ENCODE results near the gene LIMK2. TPM values are rescaled to one million over a fixed set of nuclear protein-coding genes. Genes with fewer than 3 reads are reported as not detected.

Gene LIMK2
- polyA plus RNA-seq, 1 donor from 2014 or later: 44.2 TPM

- TF ChIP-seq RAD21 (conservative IDR thresholded peaks at IDR 0.05): no peak
- H3K79me2 ChIP-seq (replicated peaks; ENCODE audit: insufficient read depth, low read length): no peaks in the 10 kb centered on the region
- no peak overlapping the region for H3K9ac ChIP-seq (ENCODE audit: low read length)
- no peak overlapping the region for H2AFZ ChIP-seq (ENCODE audit: low read depth, low read length)
- no peak overlapping the region for H3K27ac ChIP-seq (ENCODE audit: low read length)
- no peaks in the 10 kb centered on the region for H4K20me1 ChIP-seq (ENCODE audit: insufficient read depth)
- no peaks in the 10 kb centered on the region for H3K9me3 ChIP-seq (ENCODE audit: low read length)
- H3K27me3 ChIP-seq (ENCODE audit: insufficient read depth, low read depth, low read length): no peaks in the 10 kb centered on the region
- H3K4me3 ChIP-seq (ENCODE audit: low read length): no peak overlapping the region
- H3F3A ChIP-seq (ENCODE audit: insufficient read depth, low read length, poor library complexity, severe bottlenecking): no peaks in the 10 kb centered on the region
- no peaks in the 10 kb centered on the region for H3K9me2 ChIP-seq (ENCODE audit: insufficient read depth, low read length)
- no peaks in the 10 kb centered on the region for H3K36me3 ChIP-seq (ENCODE audit: insufficient read depth, low read length)
- H3K4me2 ChIP-seq (ENCODE audit: low read length): no peak overlapping the region
Observed at GRCh38 chr22:31271485-31271884, 59.4 kb downstream of the LIMK2 start.

GRCh38 chr22:31272522-31273446, 60.7 kb downstream of the LIMK2 start:
- Histone ChIP-seq H2AFZ (ENCODE audit: low read depth, low read length) (peak overlapping the region; percentile 21), H3K27ac (ENCODE audit: low read length) (no peak overlapping the region), H3K27me3 (ENCODE audit: insufficient read depth, low read depth, low read length) (no peaks in the 10 kb centered on the region), H3F3A (ENCODE audit: insufficient read depth, low read length, poor library complexity, severe bottlenecking) (no peaks in the 10 kb centered on the region), H3K4me2 (ENCODE audit: low read length) (no peak overlapping the region), H3K9me3 (ENCODE audit: low read length) (no peaks in the 10 kb centered on the region), H3K9me2 (ENCODE audit: insufficient read depth, low read length) (no peaks in the 10 kb centered on the region), H4K20me1 (ENCODE audit: insufficient read depth) (no peaks in the 10 kb centered on the region), H3K79me2 (replicated peaks; ENCODE audit: insufficient read depth, low read length) (no peaks in the 10 kb centered on the region), H3K9ac (ENCODE audit: low read length) (no peak overlapping the region), H3K4me3 (ENCODE audit: low read length) (no peak overlapping the region), H3K36me3 (ENCODE audit: insufficient read depth, low read length) (no peaks in the 10 kb centered on the region)
- peak; percentile 82 for TF ChIP-seq SMC3 (conservative IDR thresholded peaks at IDR 0.05; ENCODE audit: poor library complexity)
- TF ChIP-seq MXI1 (conservative IDR thresholded peaks at IDR 0.05; ENCODE audit: poor library complexity, severe bottlenecking): no peak
- no peak for TF ChIP-seq POLR2AphosphoS5 (IDR thresholded peaks at IDR 0.05)
- TF ChIP-seq EZH2 (IDR thresholded peaks at IDR 0.05; ENCODE audit: borderline replicate concordance, insufficient read depth, low read length, poor library complexity, severe bottlenecking): no peak
- peak; percentile 78 for TF ChIP-seq RAD21 (conservative IDR thresholded peaks at IDR 0.05)
- no peak for TF ChIP-seq EP300 (conservative IDR thresholded peaks at IDR 0.05; ENCODE audit: poor library complexity, severe bottlenecking)
- peak; percentile 87 for TF ChIP-seq CTCF (IDR thresholded peaks at IDR 0.05; ENCODE audit: poor library complexity, severe bottlenecking)

- Histone ChIP-seq H3K9me2 (ENCODE audit: insufficient read depth, low read length) (no peaks in the 10 kb centered on the region), H3K27me3 (ENCODE audit: insufficient read depth, low read depth, low read length) (no peaks in the 10 kb centered on the region), H3K4me2 (ENCODE audit: low read length) (no peak overlapping the region), H3K4me3 (ENCODE audit: low read length) (no peak overlapping the region), H3K27ac (ENCODE audit: low read length) (no peak overlapping the region), H2AFZ (ENCODE audit: low read depth, low read length) (no peak overlapping the region), H3K79me2 (replicated peaks; ENCODE audit: insufficient read depth, low read length) (no peaks in the 10 kb centered on the region), H3K36me3 (ENCODE audit: insufficient read depth, low read length) (no peaks in the 10 kb centered on the region), H3K9me3 (ENCODE audit: low read length) (no peaks in the 10 kb centered on the region), H3K9ac (ENCODE audit: low read length) (no peak overlapping the region), H4K20me1 (ENCODE audit: insufficient read depth) (no peaks in the 10 kb centered on the region), H3F3A (ENCODE audit: insufficient read depth, low read length, poor library complexity, severe bottlenecking) (no peaks in the 10 kb centered on the region)
- TF ChIP-seq EZH2 (IDR thresholded peaks at IDR 0.05; ENCODE audit: borderline replicate concordance, insufficient read depth, low read length, poor library complexity, severe bottlenecking): no peak
Observed at GRCh38 chr22:31274017-31274416, 61.9 kb downstream of the LIMK2 start.

Data from neural cell (in vitro differentiated cells).